ENCODE measurements around the gene OTOP3. TPM values are rescaled to one million over a fixed set of nuclear protein-coding genes. Genes with fewer than 3 reads are reported as not detected.

The OTOP3 gene
- total RNA-seq, 1 donor from 2014 or later, result 0.80 TPM

GRCh38 chr17:74941128-74941725 is 5.5 kb downstream of the OTOP3 start:
- Mint-ChIP-seq H3K9me3 (no peaks in the 10 kb centered on the region), H3K27ac (no peak overlapping the region), H3K4me1 (ENCODE audit: unreplicated experiment) (no peaks in the 10 kb centered on the region), H3K36me3 (no peaks in the 10 kb centered on the region), H3K27me3 (peaks cover 84% of the 10 kb centered on the region), H3K4me3 (no peak overlapping the region)
- DNase-seq (ENCODE audit: extremely low spot score, unreplicated experiment), result no peak
- TF ChIP-seq, protein P1, sequence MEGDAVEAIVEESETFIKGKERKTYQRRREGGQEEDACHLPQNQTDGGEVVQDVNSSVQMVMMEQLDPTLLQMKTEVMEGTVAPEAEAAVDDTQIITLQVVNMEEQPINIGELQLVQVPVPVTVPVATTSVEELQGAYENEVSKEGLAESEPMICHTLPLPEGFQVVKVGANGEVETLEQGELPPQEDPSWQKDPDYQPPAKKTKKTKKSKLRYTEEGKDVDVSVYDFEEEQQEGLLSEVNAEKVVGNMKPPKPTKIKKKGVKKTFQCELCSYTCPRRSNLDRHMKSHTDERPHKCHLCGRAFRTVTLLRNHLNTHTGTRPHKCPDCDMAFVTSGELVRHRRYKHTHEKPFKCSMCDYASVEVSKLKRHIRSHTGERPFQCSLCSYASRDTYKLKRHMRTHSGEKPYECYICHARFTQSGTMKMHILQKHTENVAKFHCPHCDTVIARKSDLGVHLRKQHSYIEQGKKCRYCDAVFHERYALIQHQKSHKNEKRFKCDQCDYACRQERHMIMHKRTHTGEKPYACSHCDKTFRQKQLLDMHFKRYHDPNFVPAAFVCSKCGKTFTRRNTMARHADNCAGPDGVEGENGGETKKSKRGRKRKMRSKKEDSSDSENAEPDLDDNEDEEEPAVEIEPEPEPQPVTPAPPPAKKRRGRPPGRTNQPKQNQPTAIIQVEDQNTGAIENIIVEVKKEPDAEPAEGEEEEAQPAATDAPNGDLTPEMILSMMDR (conservative IDR thresholded peaks at IDR 0.05), result no peak

DNA sequence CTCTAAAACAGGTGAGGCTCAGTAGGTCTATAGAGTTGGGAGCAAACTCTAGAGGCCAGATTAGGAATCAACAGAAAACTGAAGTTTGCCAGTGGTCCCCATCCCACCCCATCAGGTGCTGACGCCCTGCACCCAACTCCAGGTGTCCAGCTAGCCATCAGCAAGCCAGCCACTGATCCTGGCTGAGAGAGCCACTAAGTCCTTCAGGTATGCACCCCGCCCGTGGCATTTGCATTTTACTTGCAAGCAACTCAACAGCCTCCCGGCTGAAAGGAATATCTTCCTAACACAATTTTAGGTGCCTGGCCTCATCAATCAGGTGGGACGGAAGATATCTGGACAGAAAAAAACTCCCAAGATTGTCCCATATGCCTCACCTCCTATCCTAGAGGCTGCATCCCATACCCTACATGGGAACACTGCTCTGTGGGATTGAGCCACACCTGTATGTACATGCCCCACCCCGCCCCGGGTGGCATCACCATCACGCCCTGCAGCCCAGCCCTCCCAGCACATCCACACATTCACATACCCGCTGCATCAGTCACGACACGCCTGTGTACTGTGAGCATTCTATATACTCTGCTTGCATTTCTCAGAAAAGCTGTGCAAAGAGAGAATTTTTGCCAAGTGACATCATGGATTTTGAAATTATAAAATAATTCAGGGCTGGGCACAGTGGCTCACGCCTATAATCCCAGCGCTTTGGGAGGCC is 8.3 kb downstream of the OTOP3 start:
- H3K9me3 Mint-ChIP-seq, result no peaks in the 10 kb centered on the region
- DNase-seq (ENCODE audit: extremely low spot score, unreplicated experiment), result no peak
- TF ChIP-seq, protein P1 (conservative IDR thresholded peaks at IDR 0.05), result no peak
- H3K36me3 Mint-ChIP-seq, result no peaks in the 10 kb centered on the region
- peak overlapping the region; percentile 99 for H3K27ac Mint-ChIP-seq
- H3K4me1 Mint-ChIP-seq (ENCODE audit: unreplicated experiment), result no peaks in the 10 kb centered on the region
- H3K4me3 Mint-ChIP-seq, result peak overlapping the region; percentile 39
- peaks cover 66% of the 10 kb centered on the region for H3K27me3 Mint-ChIP-seq

- H3K4me3 Mint-ChIP-seq, result no peak overlapping the region
- TF ChIP-seq, protein P1 (conservative IDR thresholded peaks at IDR 0.05), result no peak
- no peak for DNase-seq (ENCODE audit: extremely low spot score, unreplicated experiment)
- H3K36me3 Mint-ChIP-seq, result no peaks in the 10 kb centered on the region
- H3K4me1 Mint-ChIP-seq (ENCODE audit: unreplicated experiment), result no peaks in the 10 kb centered on the region
- peaks cover 57% of the 10 kb centered on the region for H3K27me3 Mint-ChIP-seq
- no peaks in the 10 kb centered on the region for H3K9me3 Mint-ChIP-seq
- H3K27ac Mint-ChIP-seq, result peak overlapping the region; percentile 69
Observed at GRCh38 chr17:74945543-74945942, 9.8 kb downstream of the OTOP3 start.

GRCh38 chr17:74946641-74947040 is 10.9 kb downstream of the OTOP3 start:
- Mint-ChIP-seq H3K9me3 (no peaks in the 10 kb centered on the region), H3K27me3 (peaks cover 51% of the 10 kb centered on the region), H3K4me3 (no peak overlapping the region), H3K4me1 (ENCODE audit: unreplicated experiment) (no peaks in the 10 kb centered on the region), H3K27ac (no peak overlapping the region), H3K36me3 (no peaks in the 10 kb centered on the region)
- TF ChIP-seq, protein P1 (conservative IDR thresholded peaks at IDR 0.05), result no peak
- DNase-seq (ENCODE audit: extremely low spot score, unreplicated experiment), result no peak

DNA sequence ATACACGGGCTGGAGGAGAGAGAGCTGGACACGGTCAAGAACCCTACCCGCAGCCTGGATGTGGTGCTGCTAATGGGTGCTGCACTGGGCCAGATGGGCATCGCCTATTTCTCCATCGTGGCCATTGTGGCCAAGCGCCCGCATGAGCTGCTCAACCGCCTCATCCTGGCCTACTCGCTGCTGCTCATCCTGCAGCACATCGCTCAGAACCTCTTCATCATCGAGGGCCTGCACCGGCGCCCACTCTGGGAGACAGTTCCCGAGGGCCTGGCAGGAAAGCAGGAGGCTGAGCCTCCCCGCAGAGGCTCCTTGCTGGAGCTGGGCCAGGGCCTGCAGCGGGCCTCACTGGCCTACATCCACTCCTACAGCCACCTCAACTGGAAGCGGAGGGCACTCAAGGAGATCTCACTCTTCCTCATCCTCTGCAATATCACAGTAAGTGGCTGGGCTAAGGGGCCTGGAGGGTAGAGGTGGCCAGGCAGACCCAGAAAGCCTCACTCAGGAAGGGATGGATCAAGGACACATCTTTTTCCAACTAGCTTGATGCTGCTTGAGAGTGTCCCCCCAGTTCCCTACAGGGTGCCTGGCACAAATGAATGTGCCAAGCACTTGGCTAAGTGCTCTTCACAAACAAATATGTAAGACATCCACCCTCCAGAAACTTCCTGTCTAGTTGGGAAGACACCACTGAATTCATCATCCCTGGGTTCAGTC is 11.5 kb downstream of the OTOP3 start:
- TF ChIP-seq, protein P1 (conservative IDR thresholded peaks at IDR 0.05), result no peak
- no peak for DNase-seq (ENCODE audit: extremely low spot score, unreplicated experiment)

More for the DNA sequence above, 11.5 kb downstream of the OTOP3 start:
- Mint-ChIP-seq H3K4me1 (ENCODE audit: unreplicated experiment) (no peaks in the 10 kb centered on the region), H3K27ac (peak overlapping the region; percentile 56), H3K36me3 (no peaks in the 10 kb centered on the region), H3K27me3 (peaks cover 46% of the 10 kb centered on the region), H3K4me3 (no peak overlapping the region), H3K9me3 (no peaks in the 10 kb centered on the region)
